Activated naive CD4-positive, alpha-beta T cell treated with anti-CD3 and anti-CD28 coated beads for 36 hours (primary cell): Measurements from ENCODE around the gene ACOX3. TPM values are rescaled to one million over a fixed set of nuclear protein-coding genes. Genes with fewer than 3 reads are reported as not detected.

Experiments used
- CTCF ChIA-PET: fragments of 350-600 bp; sonication (Branson Sonifier 250); formaldehyde crosslinking; loops from one replicate; lab custom pipeline; 2021; ENCODE audit warnings: antibody characterized with exemption; lab: Charles Lee
- DNase-seq: peaks from one replicate; pipeline ENCODE4 v3.0.0-alpha.2; 2020
- H3K27ac Mint-ChIP-seq: one replicate; pipeline ENCODE4 v1.8.0; 2021; ENCODE audit warnings: mild to moderate bottlenecking, mixed read lengths
- H3K27me3 Mint-ChIP-seq: one replicate; pipeline ENCODE4 v1.8.0; 2021; ENCODE audit warnings: low read depth, mixed read lengths
- H3K36me3 Mint-ChIP-seq: one replicate; pipeline ENCODE4 v1.8.0; 2021; ENCODE audit warnings: low read depth, mixed read lengths
- H3K4me1 Mint-ChIP-seq: one replicate; pipeline ENCODE4 v1.8.0; 2021; ENCODE audit warnings: low read depth, mixed read lengths
- H3K4me3 Mint-ChIP-seq: one replicate; pipeline ENCODE4 v1.8.0; 2021; ENCODE audit warnings: mild to moderate bottlenecking, moderate library complexity, mixed read lengths
- H3K9me3 Mint-ChIP-seq: one replicate; pipeline ENCODE4 v1.8.0; 2021; ENCODE audit warnings: mixed read lengths
- intact Hi-C: fragments of 100-400 bp; cut with micrococcal nuclease; formaldehyde crosslinking; loops from one replicate; pipeline ENCODE4 v1.15.1; 2023
- total RNA-seq, 2 experiments: library from RNA; stranded (reverse); gene quantifications; one replicate each; pipeline ENCODE4 v1.2.3, GENCODE V29; 2021

The ACOX3 gene
- total RNA-seq, 2 experiments from 2014 or later: 11.9 to 13.3 TPM

DNA sequence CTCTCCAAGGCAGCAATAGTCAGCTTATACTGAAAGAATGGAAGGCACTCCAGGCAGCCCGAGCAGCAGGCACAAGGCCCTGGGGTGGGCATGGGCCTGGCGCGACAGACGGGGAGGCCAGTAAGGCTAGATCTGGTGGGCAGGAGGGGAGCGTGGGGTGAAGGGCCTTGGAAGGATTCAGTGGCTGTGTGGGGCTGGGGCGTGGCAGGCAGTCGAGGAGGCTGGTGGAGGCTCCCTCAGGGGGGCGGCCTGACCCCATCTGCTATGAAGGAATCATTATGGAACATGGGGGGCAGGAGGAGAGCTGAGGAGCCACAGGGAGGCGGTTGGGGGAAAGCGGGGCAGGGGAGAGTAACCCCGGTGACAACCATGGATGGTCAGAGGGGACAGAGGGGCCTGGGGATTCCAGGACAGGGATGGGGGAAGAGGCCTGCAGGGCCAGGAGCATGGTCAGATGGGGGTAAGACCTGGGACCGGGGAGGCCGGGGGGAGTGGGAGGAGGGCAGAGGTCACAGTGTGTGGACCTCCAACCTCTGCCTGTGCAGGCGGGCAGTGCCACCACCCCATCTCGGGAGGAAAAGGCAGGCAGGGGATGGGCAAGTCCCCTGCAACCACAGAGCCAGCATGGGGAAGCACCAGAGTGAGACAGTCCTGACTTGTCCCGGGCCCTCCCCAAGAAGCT is 70.3 kb downstream of the ACOX3 start:
- Mint-ChIP-seq H3K4me1 (no peaks in the 10 kb centered on the region), H3K9me3 (no peaks in the 10 kb centered on the region), H3K27me3 (no peaks in the 10 kb centered on the region), H3K36me3 (peaks cover 7% of the 10 kb centered on the region), H3K4me3 (no peak overlapping the region), H3K27ac (no peak overlapping the region)
- intact Hi-C loops: no loop called here
- no peak for DNase-seq
- CTCF ChIA-PET: no interaction called here

DNA sequence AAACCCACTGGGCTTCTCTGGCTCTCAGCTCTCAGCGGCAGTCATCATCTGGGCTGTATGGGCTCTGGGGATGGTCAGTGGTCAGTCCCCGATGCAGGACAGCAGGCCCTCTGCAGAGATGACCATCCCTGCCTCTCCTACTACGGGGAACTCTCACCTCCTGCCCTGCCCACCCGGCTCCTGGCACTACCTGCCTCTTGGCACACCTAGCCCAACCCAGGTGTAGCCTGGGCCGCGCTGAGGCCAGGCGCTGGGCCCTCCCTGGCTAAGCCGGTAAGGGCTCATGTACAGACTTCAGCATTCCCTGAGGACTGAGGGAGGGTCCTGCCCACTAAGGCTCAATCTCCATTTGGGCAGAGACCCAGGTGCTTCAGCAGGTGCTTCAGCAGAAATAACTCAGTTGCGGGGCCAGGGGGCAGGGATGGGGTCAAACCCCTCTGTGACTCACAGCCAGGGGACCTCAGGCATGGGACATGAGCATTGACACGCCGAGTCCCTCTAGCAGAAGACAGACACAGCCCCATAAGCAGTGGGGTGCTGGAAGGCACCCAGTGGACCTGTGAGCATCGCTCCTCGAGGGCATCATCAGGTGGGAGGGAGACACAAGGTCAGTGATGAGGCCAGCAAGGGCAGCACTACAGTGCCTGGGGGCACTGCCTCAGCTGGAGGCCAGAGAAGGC is 71.0 kb downstream of the ACOX3 start:
- no peak for DNase-seq
- CTCF ChIA-PET: no interaction called here
- Mint-ChIP-seq H3K36me3 (peaks cover 7% of the 10 kb centered on the region), H3K4me3 (no peak overlapping the region), H3K27me3 (no peaks in the 10 kb centered on the region), H3K4me1 (no peaks in the 10 kb centered on the region), H3K27ac (no peak overlapping the region), H3K9me3 (no peaks in the 10 kb centered on the region)
- intact Hi-C loops: no loop called here

DNA sequence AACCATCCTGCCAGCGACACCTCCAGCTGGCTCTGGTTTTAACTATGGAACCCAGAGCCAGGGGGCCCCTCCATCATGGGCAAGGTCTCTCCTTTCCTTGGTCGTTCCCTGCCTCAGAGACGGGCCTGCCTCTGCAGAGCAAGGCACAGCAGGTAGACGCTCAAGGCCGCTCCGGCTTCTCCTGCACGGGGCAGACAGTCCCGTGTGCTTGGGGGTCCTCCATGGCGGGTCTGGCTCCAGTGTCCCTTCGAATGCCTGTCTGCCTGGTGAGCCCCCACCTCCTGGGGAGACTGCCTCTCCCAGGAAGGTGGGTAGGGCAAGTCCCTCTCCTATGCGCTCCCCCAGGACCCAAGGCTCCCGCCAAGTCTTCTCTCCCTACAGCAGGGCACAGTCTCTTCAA is 71.5 kb downstream of the ACOX3 start:
- no peak overlapping the region for H3K27ac Mint-ChIP-seq
- H3K4me3 Mint-ChIP-seq: no peak overlapping the region
- intact Hi-C loops: no loop called here
- no peaks in the 10 kb centered on the region for H3K9me3 Mint-ChIP-seq
- no peaks in the 10 kb centered on the region for H3K27me3 Mint-ChIP-seq
- CTCF ChIA-PET: no interaction called here
- H3K4me1 Mint-ChIP-seq: no peaks in the 10 kb centered on the region
- no peak for DNase-seq
- peaks cover 7% of the 10 kb centered on the region for H3K36me3 Mint-ChIP-seq

DNA sequence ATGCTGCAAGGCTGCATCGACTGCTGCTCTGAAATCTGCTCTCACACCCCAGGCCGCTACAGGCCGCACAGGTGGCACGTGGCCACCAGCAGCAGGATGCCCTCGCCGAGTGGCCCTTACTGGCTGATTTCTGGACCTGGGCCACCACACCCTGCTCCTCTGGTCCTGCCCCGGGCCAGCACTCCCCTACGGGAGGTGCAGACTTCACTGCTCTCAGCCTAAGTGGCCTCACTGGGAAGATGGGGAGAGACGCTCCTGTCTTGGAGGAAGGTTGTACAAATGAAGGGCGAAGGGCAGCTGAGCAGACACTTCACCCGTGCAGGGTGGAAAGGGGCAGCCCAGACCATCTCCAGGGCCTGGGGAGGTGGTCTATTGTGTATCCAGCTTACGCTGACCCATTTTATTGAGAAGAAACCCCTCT is 72.5 kb downstream of the ACOX3 start:
- CTCF ChIA-PET: interaction anchor here (0.6 kb wide), 3 partner anchors 24 to 89 kb away, joined by 3 to 6 read pairs (median 3); no protein-coding TSS in a partner anchor

DNA sequence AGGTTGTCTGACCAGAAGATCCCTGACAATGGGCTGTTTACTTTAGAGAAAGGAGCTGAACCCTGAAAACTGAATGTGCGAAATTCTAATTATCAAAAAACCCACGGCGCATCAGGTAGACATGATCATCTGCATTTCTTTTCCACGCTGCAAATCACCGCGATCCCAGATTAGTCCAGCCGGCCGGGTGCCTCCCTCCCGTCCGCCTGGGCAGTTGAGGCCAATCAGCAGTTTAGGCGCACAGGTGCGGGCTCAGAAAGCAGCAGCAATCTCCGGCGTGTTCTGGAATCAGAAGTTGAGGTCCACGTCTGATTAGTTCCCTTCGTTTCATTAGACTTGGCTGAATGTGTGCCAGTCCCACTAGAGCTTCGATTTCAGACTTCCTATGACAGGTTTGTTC is 73.9 kb downstream of the ACOX3 start:
- Mint-ChIP-seq H3K27ac (no peak overlapping the region), H3K36me3 (peaks cover 7% of the 10 kb centered on the region), H3K4me1 (no peaks in the 10 kb centered on the region), H3K9me3 (peaks cover 11% of the 10 kb centered on the region), H3K27me3 (no peaks in the 10 kb centered on the region), H3K4me3 (no peak overlapping the region)
- intact Hi-C loops: no loop called here
- CTCF ChIA-PET: no interaction called here
- DNase-seq: no peak

More for the DNA sequence above, 72.5 kb downstream of the ACOX3 start:
- H3K4me1 Mint-ChIP-seq: no peaks in the 10 kb centered on the region
- peaks cover 4% of the 10 kb centered on the region for H3K9me3 Mint-ChIP-seq
- H3K27me3 Mint-ChIP-seq: no peaks in the 10 kb centered on the region
- peaks cover 7% of the 10 kb centered on the region for H3K36me3 Mint-ChIP-seq
- DNase-seq: no peak
- H3K27ac Mint-ChIP-seq: no peak overlapping the region
- intact Hi-C loops: no loop called here
- H3K4me3 Mint-ChIP-seq: no peak overlapping the region

DNA sequence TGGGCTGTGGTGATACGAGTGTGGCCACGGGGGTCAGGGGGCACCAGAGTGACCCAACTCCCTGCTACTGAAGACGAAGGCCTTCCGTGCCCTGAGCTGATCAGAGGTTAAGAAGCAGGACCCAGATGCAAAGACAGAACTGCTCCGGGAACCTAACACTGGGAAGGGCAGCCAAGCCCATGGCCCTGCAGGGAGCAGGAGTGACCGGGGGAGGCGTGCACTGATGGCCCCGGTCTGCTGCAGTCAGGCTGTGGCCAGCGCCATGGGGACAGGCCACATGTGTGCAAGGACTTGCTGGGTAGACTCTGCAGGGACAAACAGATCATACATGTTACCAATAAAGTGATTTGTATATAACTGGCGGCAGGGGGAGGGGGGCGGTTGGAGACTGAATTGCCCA is 74.6 kb downstream of the ACOX3 start:
- Mint-ChIP-seq H3K4me3 (no peak overlapping the region), H3K4me1 (no peaks in the 10 kb centered on the region), H3K36me3 (peaks cover 9% of the 10 kb centered on the region), H3K9me3 (peaks cover 14% of the 10 kb centered on the region), H3K27ac (no peak overlapping the region), H3K27me3 (no peaks in the 10 kb centered on the region)
- no peak for DNase-seq
- intact Hi-C loops: no loop called here
- CTCF ChIA-PET: no interaction called here

DNA sequence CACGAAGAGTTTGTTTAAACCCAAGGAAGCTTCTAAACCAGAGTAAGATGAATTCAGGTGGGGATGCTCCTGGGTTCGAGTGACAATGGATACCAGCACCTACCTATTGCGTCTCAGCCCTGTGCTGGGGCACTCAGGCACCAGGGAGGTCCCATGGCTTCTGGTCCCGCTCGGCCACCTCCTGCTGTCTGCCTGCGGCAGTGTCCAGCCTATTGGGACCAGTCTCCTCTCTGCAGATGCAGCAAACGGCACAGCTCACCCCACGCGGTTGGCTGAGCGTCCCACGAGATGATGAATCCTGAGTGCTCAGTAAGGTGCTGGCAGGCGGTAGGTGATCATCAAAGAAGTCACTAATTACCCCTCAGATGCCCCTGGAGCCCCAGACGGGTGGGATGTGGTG is 75.2 kb downstream of the ACOX3 start:
- Mint-ChIP-seq H3K36me3 (peaks cover 9% of the 10 kb centered on the region), H3K9me3 (peaks cover 14% of the 10 kb centered on the region), H3K4me1 (no peaks in the 10 kb centered on the region), H3K4me3 (no peak overlapping the region), H3K27me3 (no peaks in the 10 kb centered on the region), H3K27ac (no peak overlapping the region)
- intact Hi-C loops: no loop called here
- CTCF ChIA-PET: no interaction called here
- DNase-seq: no peak

DNA sequence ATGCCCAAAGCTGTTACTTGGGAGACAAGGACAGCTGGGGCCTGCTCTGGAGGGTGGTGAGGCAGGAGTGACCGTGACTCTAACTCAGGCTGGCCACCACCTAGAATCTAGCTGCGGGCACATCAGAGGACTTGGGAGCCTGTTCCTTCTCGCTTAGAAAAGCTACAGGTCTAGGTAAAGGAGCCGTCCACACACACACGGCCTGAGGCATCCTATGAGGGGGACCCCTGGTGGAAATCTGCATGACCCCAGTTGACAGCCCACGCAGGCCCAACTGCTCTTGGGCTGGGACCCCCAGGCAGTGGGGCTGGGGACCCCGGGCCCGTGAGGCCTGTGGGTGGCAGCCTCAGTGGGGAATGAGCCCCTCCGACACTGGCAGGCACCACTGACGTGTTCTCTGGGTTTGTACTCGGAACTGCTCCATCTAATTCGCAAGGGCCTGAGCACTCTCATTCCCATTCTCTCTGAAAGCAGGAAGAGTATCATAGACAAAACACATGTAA is 75.6 kb downstream of the ACOX3 start:
- no peak for DNase-seq
- H3K4me3 Mint-ChIP-seq: no peak overlapping the region
- intact Hi-C loops: no loop called here
- CTCF ChIA-PET: no interaction called here
- peaks cover 14% of the 10 kb centered on the region for H3K9me3 Mint-ChIP-seq
- H3K4me1 Mint-ChIP-seq: no peaks in the 10 kb centered on the region
- peaks cover 9% of the 10 kb centered on the region for H3K36me3 Mint-ChIP-seq
- H3K27me3 Mint-ChIP-seq: no peaks in the 10 kb centered on the region
- H3K27ac Mint-ChIP-seq: no peak overlapping the region

DNA sequence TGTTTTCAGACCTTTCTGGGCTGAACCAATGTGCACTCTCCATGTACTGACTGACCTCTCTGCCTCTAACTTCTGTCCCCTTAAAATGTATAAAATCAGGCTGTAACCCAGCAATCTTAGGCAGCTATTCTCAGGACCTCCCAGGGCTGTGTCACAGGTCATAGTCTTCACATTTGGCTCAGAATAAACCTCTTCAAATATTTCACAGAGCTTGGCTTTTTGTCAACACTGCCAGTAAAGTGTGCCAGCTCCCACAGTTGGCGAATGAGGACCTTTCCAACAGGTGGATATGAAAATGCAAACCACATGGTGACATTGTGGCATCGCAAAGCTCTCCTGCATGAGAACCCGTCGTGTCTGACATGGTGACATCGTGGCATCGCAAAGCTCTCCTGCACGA is 76.4 kb downstream of the ACOX3 start:
- CTCF ChIA-PET: no interaction called here
- Mint-ChIP-seq H3K9me3 (peaks cover 14% of the 10 kb centered on the region), H3K4me3 (no peak overlapping the region), H3K36me3 (peaks cover 9% of the 10 kb centered on the region), H3K4me1 (no peaks in the 10 kb centered on the region), H3K27ac (no peak overlapping the region), H3K27me3 (no peaks in the 10 kb centered on the region)
- intact Hi-C loops: no loop called here
- no peak for DNase-seq

DNA sequence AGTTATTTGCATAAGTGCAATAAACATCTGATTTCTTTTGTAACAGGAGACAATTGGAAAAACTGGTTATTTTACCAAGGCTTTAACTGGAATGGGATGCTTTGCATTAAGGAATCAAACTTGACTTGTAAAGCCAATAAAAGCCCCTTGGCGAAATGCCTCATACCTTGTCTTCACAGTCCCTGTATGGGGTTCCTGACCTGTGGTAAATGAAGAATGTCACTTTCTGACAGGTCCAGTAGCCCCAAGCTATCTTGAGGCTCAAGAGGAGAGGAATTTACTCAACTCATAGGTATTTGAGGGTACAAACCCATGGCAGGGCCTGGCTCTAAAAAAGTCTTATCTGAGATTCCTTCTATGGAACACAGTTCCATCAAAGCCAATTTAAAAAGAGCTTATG is 78.0 kb downstream of the ACOX3 start:
- peaks cover 9% of the 10 kb centered on the region for H3K36me3 Mint-ChIP-seq
- H3K27ac Mint-ChIP-seq: no peak overlapping the region
- H3K4me1 Mint-ChIP-seq: no peaks in the 10 kb centered on the region
- peaks cover 14% of the 10 kb centered on the region for H3K9me3 Mint-ChIP-seq
- no peak overlapping the region for H3K4me3 Mint-ChIP-seq
- H3K27me3 Mint-ChIP-seq: no peaks in the 10 kb centered on the region
- intact Hi-C loops: no loop called here
- CTCF ChIA-PET: interaction anchor here (1.1 kb wide), 1 partner anchor 18 kb away, joined by 4 read pairs; no protein-coding TSS in a partner anchor
- no peak for DNase-seq

DNA sequence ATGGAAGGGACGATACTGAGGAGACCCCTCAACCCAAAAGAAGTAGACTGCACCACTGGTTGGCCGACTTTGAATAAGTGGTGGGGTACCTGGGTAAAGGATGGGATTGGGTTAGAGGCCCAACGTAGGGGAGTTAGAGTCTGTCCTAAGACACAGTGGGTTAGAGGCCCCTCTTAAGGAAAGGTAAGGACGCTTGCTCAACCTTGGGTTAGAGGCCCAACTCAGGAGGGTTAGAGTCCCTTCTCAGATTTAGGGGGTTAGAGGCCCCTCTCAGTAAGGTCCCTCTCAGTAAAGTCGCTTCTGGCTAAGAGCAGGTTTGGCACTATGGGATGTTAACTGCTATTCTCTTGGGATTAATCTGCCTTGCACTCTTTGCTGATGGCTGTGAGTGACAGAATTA is 81.3 kb downstream of the ACOX3 start:
- H3K4me3 Mint-ChIP-seq: no peak overlapping the region
- H3K27me3 Mint-ChIP-seq: no peaks in the 10 kb centered on the region
- H3K4me1 Mint-ChIP-seq: no peaks in the 10 kb centered on the region
- intact Hi-C loops: no loop called here
- CTCF ChIA-PET: no interaction called here
- no peak for DNase-seq
- H3K27ac Mint-ChIP-seq: no peak overlapping the region
- peaks cover 16% of the 10 kb centered on the region for H3K9me3 Mint-ChIP-seq
- H3K36me3 Mint-ChIP-seq: peaks cover 2% of the 10 kb centered on the region

DNA sequence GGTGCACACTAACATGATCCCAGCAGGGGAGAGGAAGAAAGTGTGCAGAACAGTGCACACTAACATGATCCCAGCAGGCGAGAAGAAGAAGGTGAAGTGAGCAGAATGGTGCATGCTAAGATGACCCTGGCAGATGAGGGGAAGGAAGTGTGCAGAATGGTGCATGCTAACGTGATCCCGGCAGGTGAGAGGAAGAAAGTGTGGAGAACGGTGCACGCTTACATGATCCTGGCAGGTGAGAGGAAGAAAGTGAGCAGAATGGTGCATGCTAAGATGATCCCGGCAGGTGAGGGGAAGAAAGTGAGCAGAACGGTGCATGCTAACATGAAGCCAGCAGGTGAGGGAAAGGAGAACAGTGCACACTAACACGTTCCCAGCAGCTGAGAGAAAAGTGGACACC is 83.7 kb downstream of the ACOX3 start:
- Mint-ChIP-seq H3K4me1 (no peaks in the 10 kb centered on the region), H3K36me3 (peaks cover 2% of the 10 kb centered on the region), H3K4me3 (no peak overlapping the region), H3K27ac (no peak overlapping the region), H3K9me3 (peaks cover 5% of the 10 kb centered on the region), H3K27me3 (no peaks in the 10 kb centered on the region)
- intact Hi-C loops: no loop called here
- CTCF ChIA-PET: no interaction called here
- no peak for DNase-seq
